K562 (cell line): ENCODE measurements around the gene JPT1. TPM values are rescaled to one million over a fixed set of nuclear protein-coding genes. Genes with fewer than 3 reads are reported as not detected.
A peak's percentile ranks its signal among the peaks of the same experiment; 100 is the strongest.

Experiments used
- EHMT2 ChIP-seq: fragments of 450-650 bp; IDR thresholded peaks from 2 replicates; pipeline ENCODE4 v1.6.1; 2018; ENCODE audit warnings: antibody characterized with exemption
- FOXA1 ChIP-seq: fragments of 450-650 bp; IDR thresholded peaks from 2 replicates; pipeline ENCODE4 v1.6.1; 2016; ENCODE audit warnings: mild to moderate bottlenecking, borderline replicate concordance
- GABPB1 ChIP-seq: sonication (generic); formaldehyde crosslinking; IDR thresholded peaks from 2 replicates; pipeline ENCODE4 v1.8.0; 2022; ENCODE audit warnings: mild to moderate bottlenecking, missing genetic modification reagents
- GTF3C2 ChIP-seq: IDR thresholded peaks from 3 replicates; pipeline ENCODE4 v1.6.1; 2011; ENCODE audit warnings: borderline replicate concordance, mild to moderate bottlenecking, moderate library complexity; ENCODE audit not compliant: insufficient read length; ENCODE audit errors: extremely low read depth
- MECOM ChIP-seq: fragments of 250-450 bp; sonication (Bioruptor Pico); IDR thresholded peaks from 2 replicates; pipeline ENCODE4 v1.8.0; 2022; ENCODE audit warnings: inconsistent platforms
- NFATC3 ChIP-seq: fragments of 450-650 bp; IDR thresholded peaks from 2 replicates; pipeline ENCODE4 v1.6.1; 2017; ENCODE audit warnings: mild to moderate bottlenecking
- PATZ1 ChIP-seq: fragments of 250-450 bp; sonication (Bioruptor Pico); IDR thresholded peaks from 2 replicates; pipeline ENCODE4 v1.5.0; 2020; ENCODE audit warnings: mild to moderate bottlenecking, borderline replicate concordance
- POLR2H ChIP-seq: IDR thresholded peaks from 2 replicates; pipeline ENCODE4 v1.6.1; 2016; ENCODE audit warnings: missing genetic modification characterization, low read depth, mild to moderate bottlenecking, control low read depth, missing compliant biosample characterization, moderate library complexity
- PRPF4 ChIP-seq: fragments of 200-400 bp; formaldehyde crosslinking; IDR thresholded peaks from one replicate; pipeline ENCODE4 v1.6.1; 2017; ENCODE audit warnings: low read length, low read depth, mild to moderate bottlenecking; ENCODE audit not compliant: insufficient read depth, poor library complexity, severe bottlenecking
- RNF219 ChIP-seq: fragments of 250-450 bp; sonication (Bioruptor Pico); IDR thresholded peaks from 2 replicates; pipeline ENCODE4 v1.5.0; 2022; ENCODE audit warnings: mild to moderate bottlenecking
- SMAD4 ChIP-seq: fragments of 250-450 bp; sonication (Bioruptor Pico); conservative IDR thresholded peaks from 2 replicates; pipeline ENCODE4 v1.8.0; 2021; ENCODE audit warnings: inconsistent platforms, mild to moderate bottlenecking, moderate library complexity
- SOX6 ChIP-seq: fragments of 450-650 bp; IDR thresholded peaks from 2 replicates; pipeline ENCODE4 v1.6.1; 2014; ENCODE audit warnings: mild to moderate bottlenecking
- TRIM24 ChIP-seq, 2 experiments: fragments of 450-650 bp; IDR thresholded peaks; 2 replicates each; pipeline ENCODE4 v1.6.1; 2016
- YBX1 ChIP-seq: fragments of 450-650 bp; IDR thresholded peaks from 2 replicates; pipeline ENCODE4 v1.7.1; 2016; ENCODE audit warnings: mild to moderate bottlenecking
- ZNF24 ChIP-seq: fragments of 450-650 bp; IDR thresholded peaks from 2 replicates; pipeline ENCODE4 v1.6.1; 2016
- ZNF551 ChIP-seq: fragments of 250-450 bp; sonication (Bioruptor Pico); IDR thresholded peaks from 2 replicates; pipeline ENCODE4 v1.5.0; 2021; ENCODE audit warnings: mild to moderate bottlenecking, moderate library complexity
- ZNF584 ChIP-seq: fragments of 200-800 bp; sonication (Bioruptor generic); IDR thresholded peaks from 2 replicates; pipeline ENCODE4 v1.6.1; 2016; ENCODE audit warnings: low read depth, mild to moderate bottlenecking, missing genetic modification characterization, missing compliant biosample characterization
- ZNF707 ChIP-seq: fragments of 250-450 bp; sonication (Bioruptor Pico); conservative IDR thresholded peaks from 2 replicates; pipeline ENCODE4 v1.8.0; 2022; ENCODE audit warnings: inconsistent platforms, mild to moderate bottlenecking, moderate library complexity
- ZNF778 ChIP-seq: fragments of 450-650 bp; formaldehyde crosslinking; IDR thresholded peaks from 2 replicates; pipeline ENCODE4 v1.4.0; 2020; ENCODE audit warnings: mild to moderate bottlenecking, moderate library complexity
- ZNF785 ChIP-seq: fragments of 250-450 bp; sonication (Bioruptor Pico); IDR thresholded peaks from 2 replicates; pipeline ENCODE4 v1.4.0; 2020; ENCODE audit warnings: mild to moderate bottlenecking
- ZSCAN32 ChIP-seq: fragments of 450-650 bp; formaldehyde crosslinking; IDR thresholded peaks from 2 replicates; pipeline ENCODE4 v1.4.0; 2020; ENCODE audit warnings: mild to moderate bottlenecking, moderate library complexity
- polyA plus RNA-seq, 8 experiments: library from polyadenylated mRNA; depleted of rRNA in 4 of 8; stranded (reverse) in 5 of 8; unstranded in 3 of 8; fragments of >200 nt; fragmentation: Nextera tagmentation in 2 of 8; fragmentation: Illumina TruSeq in 1 of 8; extraction: Ambion mirVana in 2 of 8; extraction: Trizol in 1 of 8; gene quantifications; 2 replicates each; pipeline versions ENCODE4 v1.2.1 to v1.2.3, GENCODE V29; 2011 to 2014; ENCODE audit warnings: inconsistent platforms in 1 of 8, missing spikeins in 1 of 8
- total RNA-seq, 7 experiments: library from RNA; depleted of rRNA in 6 of 7; stranded (reverse); fragments of >200 nt in 6 of 7; fragmentation: Illumina TruSeq in 2 of 7; extraction: Trizol in 2 of 7; gene quantifications; 2 replicates each; pipeline versions ENCODE4 v1.2.1 to v1.2.3, GENCODE V29; 2011 to 2021; ENCODE audit warnings: low replicate concordance in 1 of 7

Gene JPT1
- total and polyA plus RNA-seq, 9 of the 15 experiments (the other 6 are each of a cell fraction or from before 2014, with no cell fraction given): 56.7 to 292 (median 144) TPM

GRCh38 chr17:75182569-75183436, 28.5 kb upstream of the JPT1 start, which contains the start of gene SUMO2 (continued):
- TF ChIP-seq GTF3C2 (no peak), EHMT2 (no peak), YBX1 (no peak), TRIM24 (IDR thresholded peaks at IDR 0.05) (no peak), ZNF551 (CRISPR knock-in tag) (no peak), PRPF4 (no peak), PATZ1 (0 out of 2 replicates have a peak, but pooled peaks have one; percentile 25), ZNF24 (no peak), MECOM (CRISPR knock-in tag) (peak; percentile 67; the same call in 1 of the 2 replicates), ZNF785 (no peak), GABPB1 (CRISPR knock-in tag) (peak; percentile 75), FOXA1 (no peak), ZNF707 (CRISPR knock-in tag) (no peak), RNF219 (CRISPR knock-in tag) (no peak), POLR2H (tag) (peak; percentile 87), NFATC3 (no peak), ZNF584 (CRISPR knock-in tag) (peak; percentile 98), SMAD4 (peak; percentile 87), ZNF778 (CRISPR knock-in tag) (no peak), ZSCAN32 (CRISPR knock-in tag) (no peak), SOX6 (peak; percentile 51)
